ENCODE results near the gene LPAR2.
"Not testable (repeated sequence)": the region's sequence is repeated elsewhere in the genome, so short reads cannot be mapped to it uniquely, and the experiment has no call there.

Gene LPAR2

GRCh38 chr19:19627621-19628500 is at the start of gene LPAR2:
LPAR2 (minus strand) TSS chr19:19628220; CDS start chr19:19627275, 945 bp downstream.
- peak; percentile 87 for DNase-seq

DNA sequence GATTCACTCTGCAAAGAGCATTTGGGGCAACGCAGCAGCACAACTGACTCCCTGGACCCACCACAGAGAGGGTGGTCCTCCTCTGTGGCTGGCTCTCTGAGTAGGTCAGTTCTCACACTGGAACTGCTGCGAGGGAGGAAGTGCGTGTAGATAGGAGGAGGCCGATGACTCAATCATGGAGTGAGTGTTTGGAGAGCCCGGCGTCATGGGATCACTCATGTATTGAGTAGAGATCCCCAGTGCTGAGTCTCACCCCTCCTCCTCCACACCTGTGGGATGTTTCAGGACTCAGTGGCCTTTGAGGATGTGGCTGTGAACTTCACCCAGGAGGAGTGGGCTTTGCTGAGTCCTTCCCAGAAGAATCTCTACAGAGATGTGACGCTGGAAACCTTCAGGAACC is 49.6 kb upstream of the LPAR2 start:
- DNase-seq = no peak

DNA sequence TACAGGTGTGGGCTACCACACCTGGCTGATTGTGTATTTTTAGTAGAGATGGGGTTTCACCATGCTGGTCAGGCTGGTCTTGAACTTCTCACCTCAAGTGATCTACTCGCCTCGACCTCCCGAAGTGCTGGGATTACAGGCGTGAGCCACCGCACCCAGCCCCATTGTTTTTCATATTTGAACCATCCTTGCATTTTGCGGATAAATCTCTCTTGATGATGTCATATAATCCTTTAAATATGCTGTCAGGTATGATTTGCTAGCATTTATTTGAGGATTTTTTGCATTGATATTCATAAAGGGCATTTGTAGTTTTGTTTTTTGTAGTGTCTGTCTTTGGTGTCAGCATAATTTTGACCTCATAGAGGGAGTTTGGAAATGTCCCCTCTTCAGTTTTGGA is 46.3 kb upstream of the LPAR2 start:
- DNase-seq = no peak

- no peak for DNase-seq
Measured at GRCh38 chr19:19672816-19673215, 44.8 kb upstream of the LPAR2 start.

DNA sequence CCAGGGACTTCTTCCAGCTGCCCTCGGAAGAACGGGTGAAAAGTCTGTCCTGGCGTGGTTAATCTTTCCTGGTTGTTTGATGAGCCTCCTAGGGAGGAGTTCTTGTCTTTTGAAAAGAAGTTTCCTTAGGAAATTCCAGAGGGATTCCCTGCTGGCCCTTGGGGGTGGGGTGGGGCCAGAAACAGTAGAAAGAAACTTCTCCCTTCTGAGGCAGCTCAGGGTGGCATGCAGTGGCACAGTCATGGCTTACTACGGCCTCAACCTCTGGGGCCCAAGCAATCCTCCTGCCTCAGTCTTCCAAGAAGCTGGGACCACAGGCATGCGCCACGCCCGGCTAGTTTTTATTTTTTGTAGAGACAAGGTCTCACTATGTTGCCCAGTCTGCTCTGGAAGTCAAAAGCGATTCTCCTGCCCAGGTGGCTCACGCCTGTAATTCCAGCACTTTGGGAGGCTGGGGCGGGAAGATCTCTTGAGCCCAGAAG is 42.1 kb upstream of the LPAR2 start:
- DNase-seq = no peak

DNA sequence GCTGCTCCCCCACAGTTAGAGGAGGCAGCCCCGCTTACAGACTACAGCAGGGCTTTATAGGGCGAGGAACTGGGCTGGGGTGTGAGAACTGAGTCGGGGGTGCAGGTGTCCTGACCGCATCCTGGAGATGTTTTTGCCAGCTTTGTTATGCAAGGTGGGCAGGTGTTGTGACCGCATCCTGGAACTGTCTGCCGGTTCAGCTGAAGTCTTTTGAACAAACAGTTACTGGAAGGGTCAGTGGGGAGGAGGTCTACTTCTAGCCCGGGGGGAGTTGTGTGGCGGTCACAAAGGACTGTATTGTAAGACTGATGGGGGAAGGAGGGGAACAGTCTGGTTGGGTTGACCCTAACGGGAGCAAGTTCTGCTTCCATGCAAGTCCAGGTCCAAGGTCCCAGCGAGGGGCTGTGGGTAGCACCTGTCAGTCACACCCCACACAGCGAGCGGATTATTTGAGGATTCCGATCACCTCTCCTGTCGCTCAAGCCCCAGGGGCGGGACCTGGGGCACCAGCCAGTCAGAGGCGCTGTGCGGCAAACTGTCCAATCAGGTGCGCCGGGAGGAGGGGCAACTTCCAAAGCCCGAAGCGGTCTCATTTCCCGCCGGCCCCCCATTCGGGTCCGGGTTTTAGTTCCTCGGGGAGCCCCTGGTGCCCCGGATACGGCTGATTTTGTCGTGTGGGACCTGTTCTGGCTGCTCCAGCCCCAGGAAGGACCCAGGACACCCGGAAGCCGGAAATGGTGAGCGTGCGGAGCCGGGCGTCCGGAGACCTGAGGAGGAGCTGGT is 40.4 kb upstream of the LPAR2 start, which contains the start of gene ZNF101:
Gene ZNF101 (plus strand): TSS at position 610 of the 783 bp plus-strand sequence. CDS start 125 bp downstream, at position 735.
- DNase-seq = peak; percentile 97

DNA sequence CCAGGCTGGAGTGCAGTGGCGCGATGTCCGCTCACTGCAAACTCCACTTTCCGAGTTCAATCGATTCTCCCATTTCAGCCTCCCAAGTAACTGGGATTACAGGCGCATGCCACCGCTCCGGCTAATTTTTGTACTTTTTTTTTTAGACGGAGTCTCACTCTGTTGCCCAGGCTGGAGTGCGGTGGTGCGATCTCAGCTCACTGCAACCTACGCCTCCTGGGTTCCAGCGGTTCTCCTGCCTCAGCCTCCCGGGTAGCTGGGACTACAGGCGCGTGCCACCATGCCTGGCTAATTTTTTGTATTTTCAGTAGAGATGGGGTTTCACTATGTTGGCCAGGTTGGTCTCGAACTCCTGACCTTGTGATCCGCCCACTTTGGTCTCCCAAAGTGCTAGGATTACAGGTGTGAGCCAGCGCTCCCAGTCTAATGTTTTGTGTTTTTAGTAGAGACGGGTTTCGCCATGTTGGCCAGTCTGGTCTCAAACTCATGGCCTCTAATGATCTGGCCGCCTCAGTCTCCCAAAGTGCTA is 37.5 kb upstream of the LPAR2 start:
- not testable (repeated sequence) for DNase-seq

- DNase-seq = peak; percentile 98
Measured at GRCh38 chr19:19663256-19664120, 35.5 kb upstream of the LPAR2 start, which contains the start of gene ATP13A1. ATP13A1 (minus strand) TSS chr19:19663676; CDS start chr19:19663666, 10 bp downstream.

GRCh38 chr19:19662871-19663255 is 34.8 kb upstream of the LPAR2 start:
- DNase-seq = no peak

DNA sequence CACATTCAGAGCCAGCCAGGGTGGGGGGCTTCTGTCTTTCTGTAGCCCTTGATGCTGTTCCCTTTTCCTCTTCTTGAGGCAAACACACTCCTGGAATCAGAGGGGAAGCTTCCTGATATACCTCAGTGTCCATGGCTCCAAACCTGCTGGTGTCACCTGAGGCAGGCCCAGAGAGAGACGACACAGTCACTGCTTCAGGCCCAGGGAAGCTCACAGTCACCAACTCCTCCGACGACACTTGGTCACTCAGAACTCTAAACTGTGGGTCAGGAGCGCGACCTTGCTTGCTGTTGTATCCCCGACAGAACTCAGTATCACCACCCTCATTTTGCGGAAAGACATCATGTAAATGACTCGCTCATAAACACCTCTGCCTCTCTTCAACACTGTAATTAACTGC is 34.3 kb upstream of the LPAR2 start:
- no peak for DNase-seq

DNA sequence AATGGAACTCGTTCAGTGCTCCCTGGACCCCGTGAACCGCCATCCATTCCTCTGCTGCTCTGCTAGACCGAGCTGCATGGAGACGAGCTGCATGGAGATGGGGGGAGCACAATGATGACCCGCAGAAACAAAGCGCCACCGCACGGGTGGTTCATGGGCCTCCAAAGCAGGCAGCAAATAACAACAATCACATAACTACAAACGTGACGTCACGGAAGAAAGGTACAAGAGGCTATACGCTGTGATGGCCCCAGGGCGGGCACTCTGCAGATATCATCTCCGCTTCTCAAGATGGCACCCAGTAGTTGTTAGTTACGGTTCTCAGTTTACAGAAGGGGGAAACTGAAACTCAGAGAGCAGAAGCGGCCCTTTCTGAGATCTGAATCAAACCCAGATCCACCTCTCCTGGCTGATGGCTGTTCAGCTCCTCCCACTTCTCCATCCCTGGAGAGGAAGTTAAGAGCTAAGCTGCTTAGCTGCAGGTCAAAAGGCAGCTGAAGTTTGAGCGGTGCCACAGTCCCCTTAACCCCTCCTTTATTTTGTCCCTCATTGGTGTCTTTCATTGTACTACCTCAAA is 33.7 kb upstream of the LPAR2 start:
- no peak for DNase-seq

DNA sequence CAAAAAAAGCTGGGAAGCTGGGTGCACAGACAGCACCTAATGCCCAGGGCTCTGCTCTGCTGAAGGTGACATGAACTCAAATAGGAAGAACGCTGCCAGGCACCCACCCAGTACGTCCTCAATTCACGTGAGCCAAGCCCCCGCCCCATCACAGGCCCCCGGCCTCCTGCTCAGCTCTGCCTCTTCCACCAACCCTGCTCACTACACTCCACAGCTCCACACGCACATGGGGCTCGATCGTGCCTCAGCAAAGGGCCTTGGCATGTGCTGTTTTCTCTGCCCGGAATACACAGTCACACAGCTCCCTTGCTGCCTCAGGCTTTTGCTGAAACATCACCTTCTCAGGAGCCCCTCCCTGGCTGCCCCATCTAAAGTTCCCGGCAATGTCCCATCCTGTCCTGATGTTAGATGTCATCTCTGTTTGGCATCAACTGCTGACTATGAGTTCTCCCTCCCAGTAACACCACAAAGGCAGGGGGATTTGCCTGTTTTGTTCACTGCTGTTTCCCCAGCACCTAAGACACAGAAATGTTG is 33.2 kb upstream of the LPAR2 start:
- no peak for DNase-seq

DNA sequence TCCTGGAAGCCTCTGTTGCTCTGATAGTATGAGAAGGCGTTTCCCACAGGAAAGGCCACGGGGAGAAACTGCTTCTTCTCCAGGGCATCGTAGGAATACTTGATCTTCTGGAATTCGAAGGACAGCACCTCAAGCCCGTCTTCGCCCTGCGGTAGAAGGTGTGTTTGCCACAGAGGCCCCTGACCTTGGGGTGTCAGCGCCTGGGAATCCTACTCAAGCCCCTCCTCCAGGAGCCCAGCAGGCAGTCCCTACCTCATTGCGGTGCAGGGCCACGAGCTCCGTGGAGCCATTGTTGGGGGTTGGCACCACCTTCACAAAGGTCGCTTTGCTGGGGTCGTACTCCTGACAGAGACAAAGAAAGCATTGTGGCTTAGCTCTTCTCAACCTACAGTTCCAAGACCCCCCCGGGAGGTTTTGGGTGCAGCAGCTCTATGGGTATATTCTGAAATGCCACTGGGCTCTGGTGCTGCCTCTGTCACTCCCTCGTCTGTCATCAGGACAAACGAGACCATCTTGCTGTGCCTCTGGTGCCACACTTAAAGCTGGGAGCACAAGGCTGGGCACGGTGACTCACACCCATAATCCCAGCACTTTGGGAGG is 31.7 kb upstream of the LPAR2 start:
- no peak for DNase-seq

DNA sequence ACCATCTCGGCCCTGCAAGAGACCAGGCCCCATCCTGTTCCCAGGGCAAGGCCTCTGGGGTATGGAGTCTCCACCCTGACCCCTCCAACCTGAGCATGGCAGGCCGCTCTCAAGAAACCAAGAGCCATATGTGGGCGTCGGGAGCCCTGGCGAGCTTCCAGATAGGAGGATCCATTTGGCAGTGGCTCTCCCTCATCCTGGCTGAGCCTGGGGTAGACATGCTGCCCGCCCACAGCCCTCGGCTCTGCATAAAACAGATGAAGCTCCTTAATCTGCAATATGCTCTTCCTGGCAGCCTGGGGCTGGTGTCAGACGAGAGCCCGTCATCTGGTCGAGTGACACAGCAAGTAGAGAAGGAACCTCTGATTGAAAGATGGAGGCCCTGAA is 29.4 kb upstream of the LPAR2 start:
- DNase-seq = no peak

- DNase-seq = no peak
Measured at GRCh38 chr19:19656451-19657396, 28.7 kb upstream of the LPAR2 start.

- DNase-seq = no peak
Measured at GRCh38 chr19:19655641-19656343, 27.8 kb upstream of the LPAR2 start.

GRCh38 chr19:19655051-19655594 is 27.1 kb upstream of the LPAR2 start:
- no peak for DNase-seq

- no peak for DNase-seq
Measured at GRCh38 chr19:19654441-19654840, 26.4 kb upstream of the LPAR2 start.

GRCh38 chr19:19653597-19654147 is 25.7 kb upstream of the LPAR2 start:
- DNase-seq = no peak

All from activated CD8-positive, alpha-beta memory T cell treated with anti-CD3 and anti-CD28 coated beads for 24 hours (primary cell).